CD4-positive, alpha-beta T cell treated with Interleukin-4 for 1 hour (primary cell): Measurements from ENCODE around the gene RNF13.
"Not testable (repeated sequence)": the region's sequence is repeated elsewhere in the genome, so short reads cannot be mapped to it uniquely, and the experiment has no call there.

Experiments
- DNase-seq, 2 donors: peaks; one replicate each; pipeline ENCODE4 v3.0.0-alpha.2; 2020 to 2022

The RNF13 gene

DNA sequence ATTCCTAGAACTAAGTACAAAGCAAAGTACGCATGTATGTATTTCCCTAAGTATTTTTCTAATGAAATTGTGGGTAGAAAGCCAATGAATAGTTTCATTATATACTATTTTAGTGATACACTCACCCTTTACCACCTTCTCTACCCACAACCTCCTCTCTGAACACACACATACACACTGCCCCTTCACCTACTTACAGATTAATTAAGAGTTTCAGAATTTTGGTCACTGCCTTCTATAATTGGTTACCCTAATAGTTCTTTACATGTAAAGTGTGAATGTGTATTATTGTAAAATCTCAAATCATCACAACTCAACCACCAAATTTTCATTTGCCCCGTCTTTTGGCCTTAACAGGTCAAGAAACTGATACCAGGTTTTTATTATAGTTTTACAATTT lies 150.5 kb downstream of the RNF13 start:
- DNase-seq, result no peak

DNA sequence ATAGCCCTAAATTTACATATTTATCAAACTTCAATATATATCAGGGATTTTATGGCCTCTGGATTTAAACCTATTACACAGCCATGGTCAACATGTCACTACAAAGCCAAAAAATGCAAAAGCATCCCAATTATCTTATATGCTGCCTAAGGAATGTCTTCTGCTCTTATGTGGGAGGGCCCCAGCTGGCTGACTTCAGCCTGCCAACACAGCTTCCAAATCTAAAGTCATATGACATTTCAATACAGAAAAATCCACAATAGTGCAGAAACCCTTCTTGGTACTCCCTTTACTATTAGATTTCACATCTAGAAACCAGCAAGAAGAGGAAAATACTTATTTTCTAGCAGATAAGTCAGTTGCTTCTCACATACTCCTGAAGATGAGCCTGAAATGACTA lies 151.3 kb downstream of the RNF13 start:
- DNase-seq, result no peak

DNA sequence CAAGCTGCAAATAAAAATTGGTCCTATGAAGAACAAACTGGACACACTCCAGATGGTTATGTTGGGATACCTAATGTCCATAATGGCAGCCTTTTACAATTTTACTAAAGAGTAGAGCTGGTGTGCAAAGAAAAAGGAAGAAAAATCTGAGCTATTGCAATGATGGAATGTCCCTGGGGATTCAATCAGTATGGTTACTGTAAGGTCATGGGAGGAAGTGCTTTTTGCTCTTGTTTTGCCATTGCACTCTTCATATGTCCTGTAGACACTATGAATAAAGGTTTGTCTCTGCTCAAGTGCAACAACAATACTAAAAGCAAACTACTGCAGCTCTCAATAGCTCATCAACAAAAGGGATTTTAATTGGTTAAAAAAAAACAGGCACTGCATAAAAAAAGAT lies 152.3 kb downstream of the RNF13 start:
- DNase-seq, result no peak

DNA sequence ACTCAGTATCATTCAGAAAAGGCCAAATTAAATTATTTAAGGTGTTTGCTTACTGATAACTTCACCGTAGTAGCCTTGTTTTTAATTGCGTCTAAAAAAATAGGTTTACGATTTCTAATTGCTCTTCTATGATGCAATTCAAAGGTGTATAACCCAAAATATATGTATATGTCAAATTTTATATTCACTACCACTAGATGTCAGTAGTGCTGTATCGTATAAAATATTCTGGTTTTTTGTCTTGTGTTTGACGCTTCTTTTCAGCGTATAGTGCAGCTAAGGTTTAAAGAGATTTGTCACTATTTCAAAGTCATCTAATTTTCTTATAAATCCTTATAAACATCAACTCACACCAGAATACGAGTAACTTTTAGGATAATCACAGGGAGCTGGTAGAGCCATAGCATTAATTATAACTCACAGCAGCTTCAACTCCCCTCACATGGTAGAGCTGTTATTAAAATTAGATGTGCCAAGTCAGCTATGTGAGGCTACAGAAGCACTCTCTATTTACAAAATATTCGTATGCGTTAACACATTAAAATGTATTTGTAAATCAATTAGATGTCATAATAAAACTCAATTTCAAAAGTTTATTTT lies 154.2 kb downstream of the RNF13 start:
- DNase-seq, result peak in 1 of 2 donors; percentile 70

DNA sequence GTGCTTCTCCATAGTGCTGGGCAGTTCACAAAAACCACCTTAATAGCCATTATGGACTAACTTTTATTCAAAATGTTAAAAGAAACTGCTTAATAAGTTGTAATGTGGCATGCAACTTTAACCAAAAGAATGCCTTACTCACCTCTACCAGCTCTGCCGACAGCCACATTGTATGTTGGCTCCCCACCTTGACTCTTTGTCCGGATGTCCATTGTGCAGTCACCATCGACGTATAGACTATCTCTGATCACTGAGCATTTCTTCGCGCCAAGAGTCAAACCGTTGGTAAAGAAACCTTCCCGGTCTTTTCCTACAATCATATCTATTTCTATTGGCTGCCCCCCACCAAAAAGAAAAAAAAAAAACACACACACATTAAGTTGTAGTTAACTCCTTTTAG lies 155.2 kb downstream of the RNF13 start:
- DNase-seq, result no peak

DNA sequence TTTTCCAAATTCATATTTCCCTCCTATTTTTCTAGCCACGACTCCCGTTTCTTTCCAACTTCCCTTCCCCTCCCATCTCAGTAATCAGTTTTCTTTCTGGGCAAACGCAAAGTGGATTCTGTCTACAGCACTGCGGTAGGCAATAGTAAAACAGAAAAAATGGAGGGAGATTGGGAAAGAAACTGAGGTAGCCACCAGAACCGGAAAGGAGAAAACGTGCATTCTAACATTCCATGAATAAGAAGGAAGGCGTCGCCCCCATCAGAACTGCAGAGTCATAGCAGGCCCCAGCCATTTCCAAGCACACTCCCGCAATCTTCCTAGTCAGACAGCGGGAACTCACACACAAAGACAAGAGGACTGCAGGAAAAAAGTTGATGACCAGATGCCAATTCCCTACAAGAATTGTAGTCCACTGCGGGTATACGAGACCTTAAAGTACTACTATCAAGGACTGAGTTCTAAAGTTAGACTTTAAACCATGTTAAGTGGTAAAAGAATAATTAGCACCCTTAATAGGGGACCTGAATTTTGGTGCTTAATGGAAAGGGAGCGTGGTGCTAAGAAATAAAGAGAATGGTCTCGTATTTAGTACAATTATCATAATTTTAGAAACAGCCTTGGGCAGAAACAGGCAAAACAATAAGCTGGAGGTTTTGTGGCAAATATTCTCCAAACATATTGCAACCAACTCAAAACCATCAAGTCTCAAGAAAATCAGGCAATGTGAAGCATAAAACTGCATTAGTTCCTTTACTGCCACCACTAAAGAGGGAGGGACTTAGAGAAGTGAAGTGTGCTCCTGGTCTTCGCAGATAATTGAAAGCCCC lies 156.3 kb downstream of the RNF13 start:
- no peak for DNase-seq

DNA sequence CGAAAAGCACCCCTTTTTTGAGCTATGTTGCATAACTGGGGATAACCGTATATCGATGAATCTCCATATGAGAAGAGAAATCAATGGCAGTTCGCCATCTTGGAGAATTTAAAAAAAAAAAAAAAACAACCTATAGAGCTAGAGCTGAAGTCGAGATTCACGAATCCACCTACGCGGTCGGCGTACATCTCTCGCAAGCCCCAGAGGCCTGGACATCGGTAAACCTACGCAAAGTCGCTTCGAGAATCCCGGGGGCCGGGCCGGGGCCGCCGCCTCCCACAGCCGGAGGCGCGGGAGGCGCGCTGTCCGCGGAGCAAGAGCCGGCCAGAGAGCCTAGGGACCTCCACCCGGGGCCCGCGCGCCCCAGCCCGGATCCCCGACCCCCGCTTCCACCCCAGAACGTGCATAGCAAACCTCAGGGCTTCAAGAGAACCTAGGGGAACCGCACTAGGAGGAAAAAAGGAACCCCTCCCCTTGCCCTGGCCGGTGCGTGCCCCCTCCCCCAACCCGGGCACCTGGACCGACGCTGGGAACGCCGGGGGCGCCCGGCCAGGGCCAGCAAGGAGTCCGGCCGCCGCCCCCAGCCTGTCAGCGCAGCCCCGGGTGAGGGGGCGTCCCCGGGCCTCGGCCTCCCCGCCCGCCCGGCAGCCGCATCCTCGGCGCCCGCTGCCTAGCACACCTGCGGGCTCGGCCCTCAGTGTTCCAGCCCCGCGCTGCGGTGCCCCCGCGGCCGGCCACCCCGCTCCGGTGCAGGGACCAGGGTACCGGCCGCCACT lies 157.1 kb downstream of the RNF13 start:
- peak; percentile 80 for DNase-seq

DNA sequence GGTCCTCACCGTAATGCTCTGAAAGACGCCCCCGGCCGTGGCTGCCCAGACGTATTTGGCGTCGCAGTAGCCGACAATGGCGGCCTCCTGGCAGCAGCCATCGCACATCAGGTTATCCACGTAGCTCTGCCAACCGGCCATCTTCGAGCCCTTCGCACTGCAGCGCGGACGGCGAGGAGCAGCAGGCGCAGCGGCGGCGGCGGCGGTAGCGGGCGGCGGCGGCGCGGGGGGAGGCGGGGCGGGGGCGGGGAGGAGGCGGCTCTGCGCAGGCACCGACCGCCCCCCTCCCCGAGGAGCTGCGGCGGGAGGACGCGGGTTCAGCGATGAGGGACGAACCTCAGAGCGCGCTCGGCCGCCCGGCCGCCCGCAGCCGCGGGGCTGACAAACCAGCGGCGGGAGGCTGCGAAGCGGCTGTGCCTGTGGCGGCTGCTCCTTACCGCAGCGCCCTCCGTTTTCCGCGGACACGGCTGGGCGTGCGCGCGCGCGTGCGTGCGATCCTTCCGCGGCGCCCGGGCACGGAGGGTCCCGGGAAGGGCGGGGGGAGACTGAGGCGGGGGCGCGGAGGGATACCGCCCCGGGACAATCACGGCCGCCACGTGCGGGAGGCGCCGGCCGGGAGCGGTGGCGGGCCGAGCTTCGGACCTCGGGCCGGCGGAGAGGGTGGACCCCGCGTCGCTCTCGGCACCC lies 157.8 kb downstream of the RNF13 start, which contains the start of gene PFN2:
TSS of gene PFN2 (minus strand) at position 180 of the 687 bp plus-strand sequence. CDS start at position 141, 39 bp downstream.
- DNase-seq, result peak; percentile 56 to 68

DNA sequence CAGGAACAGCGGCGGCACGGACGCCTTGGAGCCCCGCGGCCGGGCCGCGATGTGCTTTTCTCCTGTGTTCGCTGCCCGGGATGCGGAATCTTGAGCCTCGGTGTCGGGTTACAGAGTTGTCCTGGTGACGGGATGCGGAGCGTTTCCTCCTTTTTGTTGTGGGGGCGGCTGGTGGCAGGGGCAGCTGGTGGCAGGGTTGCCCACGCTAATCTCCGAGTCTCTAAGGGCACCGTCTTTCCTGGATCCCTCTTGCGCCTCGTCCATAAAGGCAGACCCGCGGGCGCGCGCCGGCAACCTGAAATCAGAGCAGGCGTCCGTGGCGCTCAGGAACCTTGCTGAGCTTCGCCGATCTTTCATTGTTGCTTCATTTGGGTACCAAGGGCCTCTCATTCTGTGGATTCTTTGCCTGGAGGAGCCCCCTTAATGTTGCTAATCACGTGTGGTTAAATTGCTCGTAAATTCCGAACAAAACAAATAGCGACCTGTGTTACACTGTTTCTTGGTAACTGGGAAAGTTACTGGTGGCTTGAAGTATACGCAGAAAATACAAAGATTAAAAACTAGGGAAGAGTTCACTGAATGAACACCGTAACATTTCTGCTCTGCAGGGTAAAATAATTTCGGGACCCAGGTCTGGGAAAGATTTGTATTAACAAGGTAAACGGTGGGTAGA lies 158.5 kb downstream of the RNF13 start:
- no peak for DNase-seq

DNA sequence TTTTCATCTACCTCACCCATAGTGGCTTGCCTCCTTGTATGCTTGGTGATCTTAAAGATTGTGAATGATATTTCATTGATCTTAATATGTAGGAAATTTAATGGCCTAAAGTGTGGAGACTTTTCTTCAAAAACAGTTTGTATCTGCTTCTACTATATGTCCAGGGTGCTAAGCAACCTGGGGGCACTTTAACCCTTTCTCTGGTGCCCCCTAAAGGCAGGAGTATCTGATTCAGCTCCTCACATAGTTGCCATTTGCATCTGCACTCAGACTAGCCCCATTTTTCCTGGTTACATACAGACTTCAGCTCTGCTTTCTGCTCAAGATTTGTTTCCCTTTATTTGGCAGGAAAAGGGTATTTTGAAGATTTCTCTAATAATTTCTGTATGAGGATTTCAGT lies 162.9 kb downstream of the RNF13 start:
- DNase-seq, result no peak

DNA sequence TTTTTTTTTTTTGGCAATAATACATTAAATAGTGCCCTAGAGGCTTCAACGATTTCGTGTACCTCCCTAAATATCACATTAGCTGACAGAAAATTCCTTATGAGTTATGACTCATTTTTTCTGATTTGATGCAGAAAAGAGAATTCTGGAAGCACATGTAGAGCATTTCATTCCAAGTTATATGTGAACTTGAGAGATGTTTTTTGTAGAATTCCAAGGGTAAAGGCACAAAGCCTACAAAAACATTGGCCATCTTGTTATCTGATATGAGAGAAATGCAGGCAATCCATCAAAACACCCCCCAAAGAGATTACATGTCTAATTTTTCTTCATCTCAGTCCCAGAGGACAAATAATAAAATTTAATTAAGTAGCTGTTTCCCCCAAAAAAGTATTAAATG lies 164.4 kb downstream of the RNF13 start:
- DNase-seq, result no peak

DNA sequence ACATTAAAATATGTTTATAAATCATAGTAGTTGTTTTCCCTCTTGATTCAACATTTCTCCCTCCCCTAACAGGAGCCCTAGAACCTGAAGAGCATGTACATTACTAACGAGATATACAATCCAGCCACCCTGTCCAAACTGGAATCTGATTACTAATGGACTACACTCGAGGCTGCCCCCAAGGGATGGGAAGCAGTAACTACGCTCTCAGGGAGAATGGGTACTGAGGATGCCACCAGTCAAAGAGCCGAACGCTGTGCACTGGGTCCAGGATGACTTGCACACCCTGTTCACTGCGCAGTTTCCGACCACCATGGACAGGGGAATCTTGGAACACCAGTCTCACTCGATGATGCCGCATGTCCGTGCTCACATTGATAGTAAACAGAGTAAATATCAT lies 169.0 kb downstream of the RNF13 start:
- DNase-seq, result not testable (repeated sequence)

DNA sequence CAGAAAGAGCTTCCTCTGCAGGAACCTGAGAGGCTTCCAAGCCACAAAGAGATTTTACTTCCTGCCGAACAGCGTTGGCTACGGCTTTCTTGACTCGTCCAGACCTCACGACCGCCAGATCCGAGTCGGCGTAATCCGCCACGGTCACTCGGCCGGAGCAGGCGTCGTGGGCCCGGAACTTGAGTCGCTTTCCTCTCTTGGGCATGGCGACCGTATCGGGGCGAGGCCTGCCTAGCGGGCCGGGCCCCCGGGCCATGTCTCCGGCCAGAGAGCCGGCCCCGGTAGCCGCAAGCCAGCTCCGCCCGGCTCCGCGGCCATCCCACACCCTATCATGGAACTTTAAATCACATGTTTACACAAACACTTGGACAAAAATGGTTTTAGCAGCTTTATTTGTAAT lies 170.0 kb downstream of the RNF13 start:
- not testable (repeated sequence) for DNase-seq

DNA sequence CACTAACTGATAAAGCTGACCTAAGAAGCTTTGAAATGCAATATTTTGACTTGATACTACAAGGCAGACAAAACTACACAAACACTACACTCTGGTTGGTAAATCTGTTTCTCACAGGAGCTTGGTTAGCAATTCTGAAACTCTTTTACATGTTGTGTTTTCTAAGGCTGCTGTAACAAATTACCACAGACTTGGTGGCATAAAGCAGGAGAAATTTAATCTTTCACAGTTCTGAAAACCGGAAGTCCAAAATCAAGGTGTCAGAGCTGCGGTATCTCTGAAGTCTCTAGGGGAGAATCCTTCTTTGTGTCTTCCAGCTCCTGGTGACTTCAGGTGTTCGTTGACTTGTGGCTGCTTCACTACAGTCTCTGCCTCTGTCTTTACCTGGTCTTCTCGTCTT lies 170.6 kb downstream of the RNF13 start:
- DNase-seq, result no peak

DNA sequence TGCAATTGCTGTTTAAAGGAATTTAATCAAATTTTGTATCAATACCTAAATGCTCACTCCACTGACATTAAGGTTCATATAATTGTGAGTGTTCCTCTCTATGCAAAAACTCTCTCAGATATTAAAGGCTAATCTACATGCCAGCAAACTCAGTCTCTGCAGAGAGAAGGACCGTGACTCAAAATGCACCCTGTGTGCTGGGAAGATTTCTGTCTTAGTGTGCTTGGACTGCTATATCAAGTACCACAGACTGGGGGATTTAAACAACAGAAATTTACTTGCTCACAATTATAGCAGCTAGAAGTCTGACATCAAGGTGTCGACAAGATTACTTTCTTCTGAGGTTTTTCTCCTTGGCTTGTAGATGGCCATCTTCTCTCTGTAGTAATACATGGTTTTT lies 176.3 kb downstream of the RNF13 start:
- no peak for DNase-seq

DNA sequence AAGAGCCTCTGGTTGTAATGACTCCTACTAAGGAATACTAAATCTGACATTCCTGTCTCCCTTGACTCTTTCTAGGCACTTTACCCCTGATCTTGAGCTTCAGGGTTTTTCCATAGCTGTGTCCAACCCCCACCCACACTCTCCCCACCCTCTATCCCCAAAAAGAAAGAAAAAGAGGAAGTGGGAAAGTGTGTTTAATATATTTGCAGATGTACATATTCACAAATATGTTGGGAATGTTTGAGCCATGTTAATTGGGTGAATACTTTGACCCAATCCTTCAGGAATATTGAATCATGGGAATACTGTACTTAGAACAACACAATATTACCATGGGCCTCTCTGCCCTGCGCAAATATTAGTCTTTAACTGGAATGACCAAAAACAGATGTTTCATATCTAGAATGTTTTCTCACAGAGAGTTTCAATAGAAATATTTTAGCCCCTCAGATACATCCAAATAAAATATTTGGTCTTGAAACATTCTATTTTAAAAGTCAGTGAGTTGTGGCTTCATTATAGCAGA lies 177.5 kb downstream of the RNF13 start:
- DNase-seq, result no peak

DNA sequence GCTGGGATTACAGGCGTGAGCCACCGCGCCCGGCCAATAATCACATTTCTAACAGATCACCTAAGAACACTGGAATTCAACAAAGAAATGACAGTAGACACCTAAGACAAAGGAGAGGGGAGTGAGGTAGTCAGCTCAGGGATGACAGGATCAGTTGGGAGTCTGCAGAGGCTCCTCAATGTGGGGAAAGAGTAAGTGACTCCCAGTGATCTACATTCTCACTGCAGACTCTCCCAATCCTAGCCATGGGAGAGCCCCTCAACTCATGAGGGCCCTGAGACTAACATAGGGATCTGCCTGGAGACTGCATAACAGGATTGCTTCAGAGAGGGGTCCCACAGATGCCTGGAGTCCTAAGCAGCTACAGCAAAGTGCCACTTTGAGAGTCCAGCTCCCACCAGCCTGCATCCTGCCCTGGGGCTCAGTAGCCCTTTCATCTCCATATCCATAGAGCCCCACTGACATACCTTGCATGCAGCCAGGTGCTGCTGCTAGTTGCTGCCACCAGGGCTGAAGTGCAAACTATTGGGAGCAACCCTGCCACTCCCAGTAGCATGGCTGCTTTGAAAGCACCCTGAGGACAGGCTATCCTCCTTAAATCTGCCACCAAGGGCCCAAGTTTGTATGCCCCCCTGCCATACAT lies 179.5 kb downstream of the RNF13 start:
- no peak for DNase-seq

DNA sequence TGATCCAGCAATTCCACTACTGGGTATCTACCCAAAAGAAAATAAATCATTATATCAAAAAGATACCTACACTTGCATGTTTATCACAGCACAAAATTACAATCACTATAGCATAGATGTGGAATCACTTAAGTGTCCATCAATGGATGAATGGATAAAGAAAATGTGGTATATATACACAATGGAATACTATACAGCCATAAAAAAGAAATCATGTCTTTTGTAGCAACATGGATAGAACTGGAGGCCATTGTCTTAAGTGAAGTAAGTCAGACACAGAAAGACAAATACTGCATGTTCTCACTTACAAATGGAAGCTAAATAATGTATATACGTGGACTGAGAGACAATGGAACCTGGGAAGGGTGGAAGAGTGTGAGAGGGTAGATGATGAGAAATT lies 185.9 kb downstream of the RNF13 start:
- no peak for DNase-seq

DNA sequence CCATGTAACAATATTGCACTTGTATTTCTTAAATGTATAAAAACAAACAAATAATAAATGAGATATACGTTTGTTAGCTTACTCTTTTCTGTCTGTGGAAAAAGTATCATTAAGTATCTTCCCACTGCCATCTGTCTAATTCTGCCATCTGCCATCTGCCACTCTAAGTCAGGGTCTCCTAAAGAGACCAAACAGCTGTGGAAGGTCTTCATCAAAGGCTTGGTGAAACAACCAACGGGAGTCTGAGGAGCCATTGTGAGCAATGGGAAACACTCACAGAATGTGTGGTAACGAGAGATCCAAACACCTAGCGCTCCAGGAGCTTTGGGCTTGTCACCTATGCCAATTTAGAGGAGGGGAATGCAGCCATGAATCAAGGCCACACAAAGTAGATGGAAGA lies 186.4 kb downstream of the RNF13 start:
- DNase-seq, result no peak

DNA sequence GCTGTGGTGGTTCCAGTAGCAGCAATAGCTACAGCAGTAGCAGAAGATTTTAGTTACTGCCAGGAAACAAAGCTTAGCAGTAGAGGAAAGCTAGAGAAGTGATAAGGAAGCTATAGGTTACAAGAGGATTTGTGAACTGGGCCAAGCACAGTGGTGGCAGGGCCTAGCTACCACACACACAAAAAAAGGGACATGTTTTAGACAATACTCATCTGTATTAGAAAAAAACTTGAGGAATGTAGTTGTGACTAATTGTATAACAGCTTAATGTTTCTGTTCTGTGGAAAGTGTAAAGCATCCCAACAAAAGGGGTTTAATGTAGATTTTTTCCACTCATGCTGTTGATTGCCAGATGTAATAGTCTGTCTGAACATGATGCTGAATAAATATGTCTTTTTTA lies 187.6 kb downstream of the RNF13 start:
- DNase-seq, result no peak

DNA sequence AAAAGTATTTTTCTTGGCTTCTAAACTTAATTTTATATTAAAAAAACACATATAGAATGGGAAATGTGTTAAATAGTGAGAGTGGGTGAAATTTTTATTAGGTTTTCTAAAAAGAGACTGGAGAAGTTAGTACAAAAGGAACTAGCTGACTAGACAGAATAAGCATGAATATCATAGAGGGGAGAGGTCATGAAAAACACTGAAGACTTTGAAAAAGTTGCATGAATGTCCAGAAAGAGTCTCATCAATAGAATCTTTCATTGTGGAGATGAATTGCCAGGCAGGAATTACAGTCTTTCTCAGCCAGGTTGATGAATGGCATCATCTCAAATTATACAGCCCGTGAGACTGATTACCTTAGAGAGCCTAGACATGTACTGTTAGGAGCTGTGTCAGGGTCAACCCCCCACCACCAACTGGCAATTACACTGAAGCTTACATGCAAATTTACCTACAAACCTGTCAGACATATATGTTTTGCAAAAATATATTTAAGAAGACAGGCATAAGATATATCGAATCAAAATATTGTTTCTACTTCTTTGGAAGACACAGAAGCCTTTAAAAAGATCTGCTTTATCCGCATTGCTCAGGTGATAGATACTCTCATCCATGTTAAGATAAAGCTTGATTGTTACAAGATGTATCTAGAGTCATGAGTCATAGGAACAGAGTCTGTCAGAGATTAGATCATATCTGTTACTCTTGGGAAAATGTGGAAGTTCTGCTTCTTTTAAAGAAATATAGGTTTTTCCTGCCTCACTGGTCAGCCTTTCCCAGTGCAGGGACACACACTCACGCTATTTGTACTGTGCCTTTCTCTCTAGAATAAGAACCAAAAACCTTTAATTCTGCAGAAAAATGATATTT lies 192.5 kb downstream of the RNF13 start:
- DNase-seq, result no peak
